ENCODE results near the gene CTNNAL1.

Gene CTNNAL1

GRCh38 chr9:109048822-109049221 lies 35.5 kb upstream of the CTNNAL1 start:
- DNase-seq (ENCODE audit: low read depth) = no peak
- H3K4me3 ChIP-seq (ENCODE audit: low read depth, low read length) = no peak overlapping the region
- TF ChIP-seq, protein P1, sequence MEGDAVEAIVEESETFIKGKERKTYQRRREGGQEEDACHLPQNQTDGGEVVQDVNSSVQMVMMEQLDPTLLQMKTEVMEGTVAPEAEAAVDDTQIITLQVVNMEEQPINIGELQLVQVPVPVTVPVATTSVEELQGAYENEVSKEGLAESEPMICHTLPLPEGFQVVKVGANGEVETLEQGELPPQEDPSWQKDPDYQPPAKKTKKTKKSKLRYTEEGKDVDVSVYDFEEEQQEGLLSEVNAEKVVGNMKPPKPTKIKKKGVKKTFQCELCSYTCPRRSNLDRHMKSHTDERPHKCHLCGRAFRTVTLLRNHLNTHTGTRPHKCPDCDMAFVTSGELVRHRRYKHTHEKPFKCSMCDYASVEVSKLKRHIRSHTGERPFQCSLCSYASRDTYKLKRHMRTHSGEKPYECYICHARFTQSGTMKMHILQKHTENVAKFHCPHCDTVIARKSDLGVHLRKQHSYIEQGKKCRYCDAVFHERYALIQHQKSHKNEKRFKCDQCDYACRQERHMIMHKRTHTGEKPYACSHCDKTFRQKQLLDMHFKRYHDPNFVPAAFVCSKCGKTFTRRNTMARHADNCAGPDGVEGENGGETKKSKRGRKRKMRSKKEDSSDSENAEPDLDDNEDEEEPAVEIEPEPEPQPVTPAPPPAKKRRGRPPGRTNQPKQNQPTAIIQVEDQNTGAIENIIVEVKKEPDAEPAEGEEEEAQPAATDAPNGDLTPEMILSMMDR (IDR thresholded peaks at IDR 0.05; ENCODE audit: control insufficient read depth, extremely low read depth, insufficient read depth) = no peak

DNA sequence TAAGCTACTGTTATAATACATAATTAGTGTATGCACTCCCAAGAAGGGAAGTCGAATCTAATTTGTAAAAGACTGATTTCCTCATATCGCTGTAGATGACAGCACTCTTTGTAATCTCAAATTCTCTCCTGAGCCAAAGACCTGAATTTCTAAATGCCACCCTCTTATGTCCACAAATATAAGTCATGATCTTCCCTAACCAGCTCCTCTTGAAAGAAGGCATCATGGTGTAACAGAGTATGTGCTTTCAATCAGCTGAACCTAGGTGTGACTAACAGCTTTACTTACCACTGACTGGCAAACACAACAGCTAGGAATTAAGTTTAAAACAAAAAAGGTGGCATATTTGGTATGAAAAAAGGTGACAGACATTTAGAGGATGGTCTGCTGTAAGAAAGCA lies 34.0 kb upstream of the CTNNAL1 start:
- TF ChIP-seq, protein P1 (IDR thresholded peaks at IDR 0.05; ENCODE audit: control insufficient read depth, extremely low read depth, insufficient read depth) = no peak
- no peak overlapping the region for H3K4me3 ChIP-seq (ENCODE audit: low read depth, low read length)
- DNase-seq (ENCODE audit: low read depth) = no peak

DNA sequence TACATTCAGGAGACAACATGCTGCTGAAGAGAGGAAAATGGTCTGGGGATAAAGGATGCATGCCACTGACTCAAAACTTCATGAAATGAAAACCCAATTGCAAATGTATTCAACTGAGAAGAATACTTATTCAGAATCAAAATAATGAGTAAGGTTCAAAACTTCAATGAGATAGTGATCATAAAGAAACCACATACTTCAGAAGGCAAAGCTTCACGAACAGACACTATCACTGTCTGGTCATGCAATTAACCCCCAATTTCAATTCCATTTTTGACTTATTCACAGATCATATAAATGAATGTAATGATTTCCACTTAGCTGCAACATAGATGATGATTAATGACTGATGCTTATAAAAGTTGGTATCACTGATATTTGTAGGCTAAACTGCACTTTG lies 33.0 kb upstream of the CTNNAL1 start:
- TF ChIP-seq, protein P1 (IDR thresholded peaks at IDR 0.05; ENCODE audit: control insufficient read depth, extremely low read depth, insufficient read depth) = no peak
- no peak for DNase-seq (ENCODE audit: low read depth)

DNA sequence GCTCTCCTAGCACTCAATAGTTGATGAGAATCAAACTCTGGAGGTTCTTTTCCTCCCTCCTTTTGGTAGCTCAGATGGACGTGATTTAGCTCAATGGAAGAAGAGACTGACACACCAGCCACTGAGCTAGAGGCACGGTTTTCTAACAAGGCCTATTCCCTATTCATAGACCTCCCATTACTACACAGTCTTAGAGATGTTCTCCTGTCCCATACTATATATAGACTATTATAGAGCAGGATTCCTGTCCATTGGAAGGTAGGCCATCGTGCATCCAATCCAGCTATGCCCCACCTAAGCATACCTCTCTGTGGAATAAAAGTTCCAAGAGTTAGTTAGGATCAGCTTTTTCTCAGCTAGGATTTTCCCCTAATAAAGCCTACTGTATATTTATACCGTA lies 30.3 kb upstream of the CTNNAL1 start:
- no peak for DNase-seq (ENCODE audit: low read depth)
- no peak overlapping the region for H3K4me3 ChIP-seq (ENCODE audit: low read depth, low read length)
- TF ChIP-seq, protein P1 (IDR thresholded peaks at IDR 0.05; ENCODE audit: control insufficient read depth, extremely low read depth, insufficient read depth) = no peak

More for the DNA sequence above, 33.0 kb upstream of the CTNNAL1 start:
- H3K4me3 ChIP-seq (ENCODE audit: low read depth, low read length) = no peak overlapping the region

GRCh38 chr9:109040571-109040970 lies 27.3 kb upstream of the CTNNAL1 start:
- no peak overlapping the region for H3K4me3 ChIP-seq (ENCODE audit: low read depth, low read length)
- no peak for DNase-seq (ENCODE audit: low read depth)
- TF ChIP-seq, protein P1 (IDR thresholded peaks at IDR 0.05; ENCODE audit: control insufficient read depth, extremely low read depth, insufficient read depth) = no peak

- H3K4me3 ChIP-seq (ENCODE audit: low read depth, low read length) = no peak overlapping the region
- TF ChIP-seq, protein P1 (IDR thresholded peaks at IDR 0.05; ENCODE audit: control insufficient read depth, extremely low read depth, insufficient read depth) = no peak
- DNase-seq (ENCODE audit: low read depth) = no peak
These were observed 26.2 kb upstream of the CTNNAL1 start for GRCh38 chr9:109039539-109039938.

DNA sequence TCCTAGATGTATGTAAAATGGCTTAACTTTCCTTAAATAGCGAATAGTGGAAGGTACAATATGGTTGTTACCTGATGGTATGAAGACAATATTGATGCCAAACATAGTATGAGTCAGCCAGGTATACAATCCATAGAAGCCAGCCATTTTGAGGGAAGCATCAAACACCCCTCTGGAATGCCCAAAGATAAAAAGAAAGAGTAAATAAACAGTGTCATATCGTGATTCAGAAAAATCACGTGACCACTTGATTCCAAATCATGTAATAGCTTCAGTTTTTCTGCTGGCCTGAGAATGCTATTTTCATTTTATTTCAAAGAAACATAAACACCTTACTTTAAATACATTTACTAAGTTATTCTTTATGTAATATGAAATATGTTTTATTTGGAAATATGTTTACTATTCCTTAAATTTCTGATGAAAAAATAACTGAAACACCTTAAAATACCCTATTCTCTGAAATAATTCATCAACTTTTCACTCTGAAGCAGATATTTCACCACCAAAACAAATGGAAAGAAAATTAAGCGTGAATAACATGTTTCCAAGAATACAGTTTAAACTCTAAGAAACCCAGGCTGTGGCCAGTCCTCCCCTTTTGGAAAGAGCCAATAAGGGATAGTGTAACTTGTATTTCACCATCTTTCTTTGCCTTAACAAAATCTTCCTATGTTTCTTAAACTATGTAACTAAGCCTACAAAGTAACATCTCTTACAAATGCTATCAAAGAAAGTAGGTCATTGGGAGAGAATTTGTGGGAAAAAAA lies 24.8 kb upstream of the CTNNAL1 start:
- H3K4me3 ChIP-seq (ENCODE audit: low read depth, low read length) = no peak overlapping the region
- TF ChIP-seq, protein P1 (IDR thresholded peaks at IDR 0.05; ENCODE audit: control insufficient read depth, extremely low read depth, insufficient read depth) = no peak
- no peak for DNase-seq (ENCODE audit: low read depth)
